Lung microvascular endothelial cell (primary cell): ENCODE measurements around the gene DDI1. TPM values are rescaled to one million over a fixed set of nuclear protein-coding genes. Genes with fewer than 3 reads are reported as not detected.

Source experiments
- DNase-seq, 2 donors: peaks; one replicate each; pipeline versions ENCODE4 v3.0.0 to v3.0.0-alpha.2; 2010; ENCODE audit warnings: low read depth in 2 of 2
- total RNA-seq: library from RNA; depleted of rRNA; stranded (reverse); fragments of >200 nt; gene quantifications from 2 replicates; pipeline ENCODE4 v1.2.1, GENCODE V29; 2014

The DDI1 gene
- total RNA-seq, 1 donor from 2014 or later = not detected

GRCh38 chr11:104076455-104076854 lies 40.0 kb downstream of the DDI1 start:
- no peak for DNase-seq

DNA sequence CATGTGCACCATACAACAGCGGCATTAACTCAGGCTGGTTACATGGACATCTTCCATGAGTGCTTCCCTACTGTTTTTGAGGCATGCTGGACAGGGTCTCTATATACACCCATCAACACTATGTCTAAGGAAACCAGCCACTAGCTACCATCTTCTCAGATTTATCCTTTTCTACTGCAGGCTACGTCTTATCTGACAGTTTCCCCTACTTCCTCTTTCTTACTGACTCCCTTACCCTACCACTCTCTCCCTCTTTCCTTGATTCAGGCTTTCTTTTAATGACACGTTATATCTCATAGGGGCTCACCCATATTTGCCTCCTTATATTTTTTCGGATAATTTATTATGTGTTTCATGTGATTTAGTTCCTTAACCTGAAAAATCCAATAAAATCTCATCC lies 41.8 kb downstream of the DDI1 start:
- DNase-seq = no peak

- no peak for DNase-seq
Observed at GRCh38 chr11:104078995-104079394, 42.6 kb downstream of the DDI1 start.

- no peak for DNase-seq
Observed at GRCh38 chr11:104086621-104087020, 50.2 kb downstream of the DDI1 start.

Other genes with a start within 250 kb of the DDI1 start
- 23.5 and 43.8 TPM in 2 replicates for gene PDGFD, start 127.5 kb downstream of the DDI1 start, total RNA-seq